Measurements from ENCODE around the gene ZMIZ1.

Gene ZMIZ1

GRCh38 chr10:79349766-79350406, 281.1 kb downstream of the ZMIZ1 start:
- TF ChIP-seq MYC (IDR thresholded peaks at IDR 0.05; ENCODE audit: low read depth, low read length) (no peak), MAX (IDR thresholded peaks at IDR 0.05; ENCODE audit: low read depth, low read length) (no peak), POLR2A (IDR thresholded peaks at IDR 0.05; ENCODE audit: extremely low read depth, insufficient read length) (no peak), CTCF (IDR thresholded peaks at IDR 0.05; ENCODE audit: low read depth, low read length) (no peak)
- no peak for DNase-seq (ENCODE audit: low read depth)
- H3K4me3 ChIP-seq (ENCODE audit: low read depth, low read length) = peak overlapping the region; percentile 94

- TF ChIP-seq MAX (IDR thresholded peaks at IDR 0.05; ENCODE audit: low read depth, low read length) (no peak), CTCF (IDR thresholded peaks at IDR 0.05; ENCODE audit: low read depth, low read length) (no peak), MYC (IDR thresholded peaks at IDR 0.05; ENCODE audit: low read depth, low read length) (no peak)
- no peak for DNase-seq (ENCODE audit: low read depth)
- H3K4me3 ChIP-seq (ENCODE audit: low read depth, low read length) = peak overlapping the region; percentile 94
Observed at GRCh38 chr10:79350407-79351154, 281.8 kb downstream of the ZMIZ1 start.

GRCh38 chr10:79351332-79351731, 282.6 kb downstream of the ZMIZ1 start:
- DNase-seq (ENCODE audit: low read depth) = no peak
- TF ChIP-seq POLR2A (IDR thresholded peaks at IDR 0.05; ENCODE audit: extremely low read depth, insufficient read length) = no peak
- TF ChIP-seq MAX (IDR thresholded peaks at IDR 0.05; ENCODE audit: low read depth, low read length) = no peak
- no peak for TF ChIP-seq MYC (IDR thresholded peaks at IDR 0.05; ENCODE audit: low read depth, low read length)
- no peak for TF ChIP-seq CTCF (IDR thresholded peaks at IDR 0.05; ENCODE audit: low read depth, low read length)
- H3K4me3 ChIP-seq (ENCODE audit: low read depth, low read length) = peak overlapping the region; percentile 21

GRCh38 chr10:79352035-79352877, 283.5 kb downstream of the ZMIZ1 start:
- H3K4me3 ChIP-seq (ENCODE audit: low read depth, low read length) = peak overlapping the region; percentile 6
- no peak for TF ChIP-seq MYC (IDR thresholded peaks at IDR 0.05; ENCODE audit: low read depth, low read length)
- TF ChIP-seq MAX (IDR thresholded peaks at IDR 0.05; ENCODE audit: low read depth, low read length) = no peak
- no peak for TF ChIP-seq POLR2A (IDR thresholded peaks at IDR 0.05; ENCODE audit: extremely low read depth, insufficient read length)
- no peak for TF ChIP-seq CTCF (IDR thresholded peaks at IDR 0.05; ENCODE audit: low read depth, low read length)
- DNase-seq (ENCODE audit: low read depth) = peak; percentile 17

- peak; percentile 77 for DNase-seq (ENCODE audit: low read depth)
- H3K4me3 ChIP-seq (ENCODE audit: low read depth, low read length) = no peak overlapping the region
- TF ChIP-seq CTCF (IDR thresholded peaks at IDR 0.05; ENCODE audit: low read depth, low read length) (no peak), MYC (IDR thresholded peaks at IDR 0.05; ENCODE audit: low read depth, low read length) (no peak), POLR2A (IDR thresholded peaks at IDR 0.05; ENCODE audit: extremely low read depth, insufficient read length) (no peak), MAX (IDR thresholded peaks at IDR 0.05; ENCODE audit: low read depth, low read length) (no peak)
Observed at GRCh38 chr10:79353000-79353406, 284.2 kb downstream of the ZMIZ1 start.

Measured in NB4 (cell line).